Naive thymus-derived CD8-positive, alpha-beta T cell (primary cell): Measurements from ENCODE around the gene RABAC1. TPM values are rescaled to one million over a fixed set of nuclear protein-coding genes. Genes with fewer than 3 reads are reported as not detected.

ENCODE experiments used
- ATAC-seq, 2 donors: fragments of 150-1000 bp; cut with Tn5 transposase in 1 of 2; sonication (Bioruptor Pico), chemical (Tn5 transposase) in 1 of 2; 1 replicate in 1 of 2; 2 replicates in 1 of 2; pipeline ENCODE4 v1.10.0; 2021; ENCODE audit warnings: mild to moderate bottlenecking in 2 of 2, moderate library complexity in 2 of 2
- POLR2A ChIA-PET: fragments of 350-600 bp; sonication (Branson Sonifier 250); formaldehyde crosslinking; loops from one replicate; lab custom pipeline; 2021; ENCODE audit warnings: antibody characterized with exemption; lab: Charles Lee
- DNase-seq, 10 donors: peaks; one replicate each; pipeline versions ENCODE4 v3.0.0 to v3.0.0-alpha.2; 2020 to 2022
- H3K27ac Mint-ChIP-seq, 10 donors: one replicate each; pipeline ENCODE4 v1.8.0; 2020 to 2022; ENCODE audit warnings: mild to moderate bottlenecking in 10 of 10, mixed read lengths in 10 of 10, moderate library complexity in 4 of 10, inconsistent platforms in 1 of 10
- H3K27me3 Mint-ChIP-seq, 5 donors: one replicate each; pipeline ENCODE4 v1.8.0; 2021 to 2022; ENCODE audit warnings: mixed read lengths in 5 of 5
- H3K36me3 Mint-ChIP-seq, 3 donors: one replicate each; pipeline ENCODE4 v1.8.0; 2020 to 2022; ENCODE audit warnings: mixed read lengths in 3 of 3, mild to moderate bottlenecking in 2 of 3, inconsistent platforms in 1 of 3
- H3K4me1 Mint-ChIP-seq, 4 donors: one replicate each; pipeline ENCODE4 v1.8.0; 2021 to 2022; ENCODE audit warnings: mixed read lengths in 4 of 4
- H3K4me3 Mint-ChIP-seq, 10 donors: one replicate each; pipeline ENCODE4 v1.8.0; 2020 to 2022; ENCODE audit warnings: mild to moderate bottlenecking in 10 of 10, mixed read lengths in 10 of 10, moderate library complexity in 6 of 10, inconsistent platforms in 1 of 10
- H3K9me3 Mint-ChIP-seq, 9 donors: one replicate each; pipeline ENCODE4 v1.8.0; 2020 to 2022; ENCODE audit warnings: mixed read lengths in 9 of 9, mild to moderate bottlenecking in 3 of 9, inconsistent platforms in 1 of 9, moderate library complexity in 1 of 9
- polyA plus RNA-seq, 3 donors: library from polyadenylated mRNA; unstranded; fragments of 300-500 nt; fragmentation: Illumina TruSeq; gene quantifications; one replicate each; pipeline ENCODE4 v1.2.3, GENCODE V29; 2021
- total RNA-seq, 8 experiments: library from RNA in 2 of 8; stranded (reverse) in 2 of 8; gene quantifications; one replicate each; pipeline ENCODE4 v1.2.3 and lab custom pipeline; 2021 to 2026

Gene RABAC1
- total and polyA plus RNA-seq, 5 experiments from 2014 or later = 87.6 to 288 (median 201) TPM

- Mint-ChIP-seq H3K4me3 (peak overlapping the region in 1 of 10 donors; percentile 25), H3K4me1 (peaks cover 43 to 74% (median 65%) of the 10 kb centered on the region in 4 donors), H3K9me3 (no peaks in the 10 kb centered on the region), H3K36me3 (no peaks in the 10 kb centered on the region), H3K27me3 (peaks cover 0 to 10% (median 0%) of the 10 kb centered on the region in 5 donors), H3K27ac (peak overlapping the region in 5 of 10 donors; percentile 60 to 96 (median 78))
- DNase-seq = no peak
- no peak for ATAC-seq
- POLR2A ChIA-PET = interaction anchor here (1.0 to 9.4 kb wide), 5 partner anchors 21 to 73 kb away, joined by 4 to 176 read pairs (median 26); partner anchors contain the start of genes ARHGEF1 and RPS19
These were observed 26.8 kb downstream of the RABAC1 start for GRCh38 chr19:41932259-41932719.

GRCh38 chr19:41930926-41931592, 28.1 kb downstream of the RABAC1 start:
- H3K27ac Mint-ChIP-seq = peak overlapping the region in 9 of 10 donors; percentile 13 to 94 (median 79)
- POLR2A ChIA-PET = interaction anchor here (0.9 to 9.4 kb wide), 10 partner anchors 9 to 66 kb away, joined by 3 to 176 read pairs (median 14); partner anchors contain the start of gene ARHGEF1

GRCh38 chr19:41930322-41930722, 28.8 kb downstream of the RABAC1 start:
- H3K4me1 Mint-ChIP-seq = peaks cover 38 to 60% (median 54%) of the 10 kb centered on the region in 4 donors
- DNase-seq (no peak), ATAC-seq (no peak)
- peak overlapping the region in 8 of 10 donors; percentile 44 to 86 (median 68) for H3K4me3 Mint-ChIP-seq
- peaks cover 0 to 8% (median 0%) of the 10 kb centered on the region in 5 donors for H3K27me3 Mint-ChIP-seq
- H3K36me3 Mint-ChIP-seq = no peaks in the 10 kb centered on the region
- H3K9me3 Mint-ChIP-seq = no peaks in the 10 kb centered on the region
- POLR2A ChIA-PET = interaction anchor here (0.9 to 9.4 kb wide), 12 partner anchors 8 to 65 kb away, joined by 3 to 176 read pairs (median 8); partner anchors contain the start of genes ARHGEF1, CD79A and RABAC1
- H3K27ac Mint-ChIP-seq = peak overlapping the region; percentile 71 to 94 (median 81)

More at GRCh38 chr19:41930926-41931592, 28.1 kb downstream of the RABAC1 start:
- peak in 1 of 10 donors; percentile 12 for DNase-seq
- H3K9me3 Mint-ChIP-seq = no peaks in the 10 kb centered on the region
- peaks cover 38 to 64% (median 56%) of the 10 kb centered on the region in 4 donors for H3K4me1 Mint-ChIP-seq
- H3K36me3 Mint-ChIP-seq = no peaks in the 10 kb centered on the region
- ATAC-seq = no peak
- H3K4me3 Mint-ChIP-seq = peak overlapping the region in 1 of 10 donors; percentile 35
- peaks cover 0 to 10% (median 0%) of the 10 kb centered on the region in 5 donors for H3K27me3 Mint-ChIP-seq

DNA sequence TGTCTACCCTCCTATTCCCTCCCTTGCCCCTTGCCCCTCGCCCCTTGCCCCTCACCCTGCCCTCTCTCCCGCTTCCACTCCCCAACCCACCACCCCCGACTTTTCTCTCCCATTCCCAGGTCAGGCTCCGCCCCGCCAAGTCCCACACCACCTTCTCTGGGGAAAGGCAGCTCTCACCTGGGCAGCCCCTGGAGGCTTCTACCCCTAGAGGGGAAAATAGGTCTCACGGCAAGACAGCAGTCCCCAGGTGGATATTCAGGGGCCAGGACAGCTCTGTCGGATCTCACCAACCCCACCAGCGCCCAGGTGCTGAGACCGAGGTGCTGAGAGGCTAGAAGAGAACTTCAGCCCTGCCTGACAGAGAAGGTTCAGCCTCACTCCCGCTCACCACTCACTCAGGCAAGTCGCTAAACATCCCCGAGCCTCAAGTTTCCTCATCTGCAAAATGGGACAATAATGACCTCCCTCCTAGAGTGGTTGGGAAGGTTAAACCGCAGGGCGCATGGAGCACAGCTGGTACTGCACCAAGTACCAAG, 29.5 kb downstream of the RABAC1 start:
- Mint-ChIP-seq H3K36me3 (no peaks in the 10 kb centered on the region), H3K27ac (peak overlapping the region in 9 of 10 donors; percentile 71 to 94 (median 83)), H3K9me3 (no peaks in the 10 kb centered on the region), H3K4me1 (peaks cover 31 to 53% (median 46%) of the 10 kb centered on the region in 4 donors), H3K27me3 (peaks cover 0 to 3% (median 0%) of the 10 kb centered on the region in 5 donors), H3K4me3 (peak overlapping the region in 9 of 10 donors; percentile 52 to 97 (median 93))
- peak in 1 of 2 donors; percentile 12 for ATAC-seq
- POLR2A ChIA-PET = interaction anchor here (0.8 to 9.4 kb wide), 13 partner anchors 8 to 70 kb away, joined by 3 to 176 read pairs (median 6); partner anchors contain the start of genes ARHGEF1, CD79A, RABAC1 and RPS19
- no peak for DNase-seq

- peak overlapping the region in 7 of 10 donors; percentile 86 to 97 (median 94) for H3K4me3 Mint-ChIP-seq
- H3K27ac Mint-ChIP-seq = peak overlapping the region in 9 of 10 donors; percentile 83 to 94 (median 91)
- POLR2A ChIA-PET = interaction anchor here (0.8 to 9.4 kb wide), 17 partner anchors 9 to 69 kb away, joined by 3 to 176 read pairs (median 6); partner anchors contain the start of genes ARHGEF1, CD79A, RABAC1 and RPS19
- no peaks in the 10 kb centered on the region for H3K9me3 Mint-ChIP-seq
- peaks cover 0 to 3% (median 0%) of the 10 kb centered on the region in 5 donors for H3K27me3 Mint-ChIP-seq
- ATAC-seq (peak; percentile 66 to 73), DNase-seq (peak in 1 of 10 donors; percentile 52)
- peaks cover 28 to 46% (median 41%) of the 10 kb centered on the region in 4 donors for H3K4me1 Mint-ChIP-seq
- H3K36me3 Mint-ChIP-seq = no peaks in the 10 kb centered on the region
These were observed 30.2 kb downstream of the RABAC1 start for GRCh38 chr19:41928754-41929535.

GRCh38 chr19:41928221-41928683, 30.9 kb downstream of the RABAC1 start, which contains the start of gene ERFL:
ERFL (minus strand) TSS chr19:41928449; CDS start chr19:41912919, 15,530 bp downstream.
- POLR2A ChIA-PET = interaction anchor here (0.9 to 9.4 kb wide), 9 partner anchors 9 to 56 kb away, joined by 3 to 176 read pairs (median 8); partner anchors contain the start of genes ARHGEF1 and CD79A
- peaks cover 0 to 2% (median 0%) of the 10 kb centered on the region in 3 donors for H3K36me3 Mint-ChIP-seq
- H3K27me3 Mint-ChIP-seq = peaks cover 0 to 5% (median 0%) of the 10 kb centered on the region in 5 donors
- no peaks in the 10 kb centered on the region for H3K9me3 Mint-ChIP-seq
- ATAC-seq = peak; percentile 37 to 47
- H3K4me3 Mint-ChIP-seq = peak within 1 kb of the TSS in 7 of 10 donors; percentile 86 to 97 (median 94)
- peak in 1 of 10 donors; percentile 34 for DNase-seq
- peak within 1 kb of the TSS in 9 of 10 donors; percentile 83 to 94 (median 91) for H3K27ac Mint-ChIP-seq
- peaks cover 24 to 43% (median 37%) of the 10 kb centered on the region in 4 donors for H3K4me1 Mint-ChIP-seq

DNA sequence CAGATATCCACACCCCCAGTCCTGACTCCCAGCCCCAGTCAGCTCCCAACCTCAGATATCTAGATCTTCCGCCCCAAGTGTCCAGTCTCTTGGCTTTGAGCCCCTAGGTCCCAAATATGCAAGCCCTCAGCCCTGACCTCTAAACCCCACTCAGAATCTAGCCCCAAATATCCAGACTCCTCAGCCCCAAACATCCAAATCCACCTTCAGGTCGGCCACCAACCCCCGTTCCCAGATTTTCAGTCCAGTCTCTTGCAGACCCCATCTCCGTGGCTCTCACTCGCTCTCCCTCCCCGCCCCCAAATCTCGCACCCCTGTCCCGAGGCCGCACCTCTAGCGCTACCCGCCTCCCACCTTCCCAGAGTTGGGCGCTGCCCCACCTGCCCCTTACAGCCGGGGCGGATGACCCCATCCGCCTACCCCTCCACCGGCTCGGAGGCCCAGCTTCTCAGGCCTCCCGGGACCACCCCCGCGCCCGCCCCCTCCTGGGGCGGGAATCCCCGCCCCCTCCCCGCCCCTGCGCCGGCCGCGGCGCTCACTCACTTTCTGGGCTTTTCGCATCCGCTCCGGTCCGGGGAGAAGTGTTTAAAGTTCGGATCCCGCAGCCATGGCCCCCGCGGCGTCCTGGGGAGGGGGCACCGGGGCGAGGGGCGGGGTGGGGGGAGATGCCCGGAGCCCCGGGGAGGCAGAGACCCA, 31.5 kb downstream of the RABAC1 start:
- Mint-ChIP-seq H3K4me3 (peak overlapping the region in 7 of 10 donors; percentile 86 to 97 (median 94)), H3K9me3 (no peaks in the 10 kb centered on the region), H3K27me3 (peaks cover 0 to 9% (median 0%) of the 10 kb centered on the region in 5 donors), H3K36me3 (peaks cover 0 to 2% (median 0%) of the 10 kb centered on the region in 3 donors), H3K27ac (peak overlapping the region in 3 of 10 donors; percentile 67 to 88 (median 87)), H3K4me1 (peaks cover 25 to 40% (median 37%) of the 10 kb centered on the region in 4 donors)
- DNase-seq (peak in 2 of 10 donors; percentile 43), ATAC-seq (peak; percentile 29)
- POLR2A ChIA-PET = interaction anchor here (0.5 to 9.4 kb wide), 12 partner anchors 8 to 57 kb away, joined by 3 to 176 read pairs (median 7); partner anchors contain the start of gene ARHGEF1

DNA sequence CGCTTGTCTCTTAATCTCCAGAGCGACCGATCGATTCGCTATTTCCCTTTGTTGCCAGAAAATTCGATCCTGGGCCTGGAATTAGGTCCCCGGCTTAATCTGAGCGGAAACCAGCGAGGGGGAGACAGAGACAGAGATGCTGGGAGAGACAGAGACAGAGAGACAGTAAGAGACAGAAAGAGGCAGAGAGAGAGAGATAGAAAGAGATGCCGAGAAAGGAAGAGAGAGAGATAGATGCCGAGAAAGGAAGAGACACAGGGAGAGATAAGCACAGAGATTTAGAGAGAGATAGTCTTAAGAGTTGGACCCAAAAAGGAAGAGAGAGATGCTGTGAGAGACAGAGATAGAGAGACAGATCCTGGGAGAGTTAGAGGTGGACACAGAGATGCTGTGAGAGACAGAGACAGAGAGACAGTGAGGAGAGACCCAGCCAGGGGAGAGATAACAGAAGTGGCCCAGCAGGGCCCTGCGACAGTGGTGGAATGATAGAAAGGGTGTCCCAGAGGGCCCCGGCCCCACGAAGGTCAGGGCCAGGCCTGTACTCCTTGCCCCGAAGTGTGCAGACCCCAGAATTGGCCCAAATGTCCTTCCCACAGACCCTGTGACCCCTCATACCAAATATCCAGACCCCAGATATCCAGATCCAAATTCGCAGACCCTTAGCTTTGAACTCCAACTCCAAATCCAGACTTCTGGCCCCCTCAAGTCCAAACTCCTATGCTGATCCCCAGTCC, 32.2 kb downstream of the RABAC1 start:
- peaks cover 30 to 43% (median 41%) of the 10 kb centered on the region in 4 donors for H3K4me1 Mint-ChIP-seq
- H3K36me3 Mint-ChIP-seq = peaks cover 0 to 2% (median 0%) of the 10 kb centered on the region in 3 donors
- DNase-seq = no peak
- H3K9me3 Mint-ChIP-seq = no peaks in the 10 kb centered on the region
- peaks cover 0 to 13% (median 4%) of the 10 kb centered on the region in 5 donors for H3K27me3 Mint-ChIP-seq
- ATAC-seq = no peak
- no peak overlapping the region for H3K27ac Mint-ChIP-seq
- no peak overlapping the region for H3K4me3 Mint-ChIP-seq
- POLR2A ChIA-PET = interaction anchor here (0.5 to 9.4 kb wide), 9 partner anchors 7 to 56 kb away, joined by 3 to 176 read pairs (median 6); partner anchors contain the start of gene ARHGEF1

GRCh38 chr19:41926028-41926762, 32.9 kb downstream of the RABAC1 start:
- no peak overlapping the region for H3K27ac Mint-ChIP-seq
- ATAC-seq = no peak
- no peaks in the 10 kb centered on the region for H3K9me3 Mint-ChIP-seq
- H3K4me3 Mint-ChIP-seq = no peak overlapping the region
- H3K4me1 Mint-ChIP-seq = peaks cover 32 to 45% (median 42%) of the 10 kb centered on the region in 4 donors
- POLR2A ChIA-PET = interaction anchor here (1.1 to 9.4 kb wide), 4 partner anchors 17 to 38 kb away, joined by 3 to 176 read pairs (median 30); partner anchors contain the start of gene ARHGEF1
- peaks cover 0 to 2% (median 0%) of the 10 kb centered on the region in 3 donors for H3K36me3 Mint-ChIP-seq
- DNase-seq = no peak
- peaks cover 0 to 17% (median 5%) of the 10 kb centered on the region in 5 donors for H3K27me3 Mint-ChIP-seq
